ENCODE data around the gene CENPVL1.
"Not testable (repeated sequence)": the region's sequence is repeated elsewhere in the genome, so short reads cannot be mapped to it uniquely, and the experiment has no call there.

The CENPVL1 gene

DNA sequence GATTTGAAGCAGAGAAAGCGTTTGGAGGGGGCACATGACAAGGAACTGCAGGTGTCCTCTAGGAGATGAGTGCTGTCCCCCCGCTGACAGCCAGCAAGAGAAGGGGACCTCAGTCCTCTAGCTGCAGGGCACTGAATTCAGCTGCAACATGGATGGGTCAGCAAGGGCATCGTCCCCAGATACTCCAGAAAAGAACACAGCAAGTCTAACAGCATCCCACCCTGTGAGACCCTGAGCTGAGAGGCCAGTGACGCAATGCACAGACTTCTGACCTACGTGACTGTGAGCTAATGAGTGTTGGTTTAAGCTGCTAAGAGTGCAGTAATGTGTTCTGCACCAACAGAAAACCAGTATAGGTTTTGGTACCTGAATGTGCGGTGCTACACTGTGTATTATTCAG is 16.1 kb upstream of the CENPVL1 start:
- Histone ChIP-seq H3K4me3 (ENCODE audit: low read length) (no peak overlapping the region), H3K79me2 (ENCODE audit: low read length) (no peaks in the 10 kb centered on the region), H3K9me3 (ENCODE audit: insufficient read depth, low read length) (no peaks in the 10 kb centered on the region), H3K4me1 (ENCODE audit: low read length) (no peaks in the 10 kb centered on the region), H3K36me3 (replicated peaks; ENCODE audit: low read depth, low read length) (no peaks in the 10 kb centered on the region), H3K27me3 (ENCODE audit: low read depth, low read length) (no peaks in the 10 kb centered on the region), H4K20me1 (ENCODE audit: insufficient read depth, low read length) (no peaks in the 10 kb centered on the region), H3K27ac (ENCODE audit: low read length) (no peak overlapping the region), H3K9ac (ENCODE audit: low read length) (no peak overlapping the region), H3K4me2 (ENCODE audit: low read length) (no peak overlapping the region), H2AFZ (ENCODE audit: low read depth, low read length) (no peak overlapping the region)
- TF ChIP-seq CTCF (IDR thresholded peaks at IDR 0.05; ENCODE audit: low read depth, low read length) (no peak), EZH2phosphoT487 (IDR thresholded peaks at IDR 0.05; ENCODE audit: low read depth) (no peak)

DNA sequence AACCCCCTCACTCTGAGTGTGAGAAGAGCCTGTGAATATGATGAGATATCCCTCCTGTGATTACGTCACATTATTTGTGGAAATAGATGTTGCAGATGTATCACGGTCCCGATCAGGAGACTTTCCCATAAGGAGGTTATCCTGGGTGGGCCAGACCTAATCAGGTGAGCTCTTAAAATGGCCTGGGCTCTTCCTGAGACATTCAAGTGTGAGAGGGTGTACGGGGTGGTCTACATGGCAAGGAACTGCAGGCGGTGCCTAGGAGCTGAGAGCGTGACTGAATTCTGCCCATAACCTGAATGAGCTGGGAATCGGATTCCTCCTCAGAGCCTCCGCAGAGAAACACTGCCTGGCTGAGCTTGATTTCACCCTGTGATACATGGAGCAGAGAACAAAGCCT is 12.9 kb upstream of the CENPVL1 start:
- Histone ChIP-seq H2AFZ (ENCODE audit: low read depth, low read length) (no peak overlapping the region), H3K27me3 (ENCODE audit: low read depth, low read length) (no peaks in the 10 kb centered on the region), H3K79me2 (ENCODE audit: low read length) (no peaks in the 10 kb centered on the region), H3K4me1 (ENCODE audit: low read length) (no peaks in the 10 kb centered on the region), H3K4me2 (ENCODE audit: low read length) (no peak overlapping the region), H4K20me1 (ENCODE audit: insufficient read depth, low read length) (no peaks in the 10 kb centered on the region), H3K36me3 (replicated peaks; ENCODE audit: low read depth, low read length) (no peaks in the 10 kb centered on the region), H3K9me3 (ENCODE audit: insufficient read depth, low read length) (no peaks in the 10 kb centered on the region), H3K9ac (ENCODE audit: low read length) (no peak overlapping the region), H3K4me3 (ENCODE audit: low read length) (no peak overlapping the region), H3K27ac (ENCODE audit: low read length) (no peak overlapping the region)
- TF ChIP-seq EZH2phosphoT487 (IDR thresholded peaks at IDR 0.05; ENCODE audit: low read depth) (no peak), CTCF (IDR thresholded peaks at IDR 0.05; ENCODE audit: low read depth, low read length) (no peak)

- not testable (repeated sequence) for H3K9me3 ChIP-seq (ENCODE audit: insufficient read depth, low read length); H3K9ac ChIP-seq (ENCODE audit: low read length); H4K20me1 ChIP-seq (ENCODE audit: insufficient read depth, low read length); H3K4me3 ChIP-seq (ENCODE audit: low read length); H3K27ac ChIP-seq (ENCODE audit: low read length); H3K27me3 ChIP-seq (ENCODE audit: low read depth, low read length); H3K4me2 ChIP-seq (ENCODE audit: low read length); H3K4me1 ChIP-seq (ENCODE audit: low read length); H3K36me3 ChIP-seq (replicated peaks; ENCODE audit: low read depth, low read length); H2AFZ ChIP-seq (ENCODE audit: low read depth, low read length); H3K79me2 ChIP-seq (ENCODE audit: low read length)
Observed at GRCh38 chrX:51712943-51713647, 2.8 kb downstream of the CENPVL1 start.

GRCh38 chrX:51728202-51728601 is 17.9 kb downstream of the CENPVL1 start:
- no peak overlapping the region for H3K9ac ChIP-seq (ENCODE audit: low read length)
- no peaks in the 10 kb centered on the region for H3K36me3 ChIP-seq (replicated peaks; ENCODE audit: low read depth, low read length)
- no peak overlapping the region for H3K4me2 ChIP-seq (ENCODE audit: low read length)
- no peaks in the 10 kb centered on the region for H4K20me1 ChIP-seq (ENCODE audit: insufficient read depth, low read length)
- no peaks in the 10 kb centered on the region for H3K4me1 ChIP-seq (ENCODE audit: low read length)
- no peak overlapping the region for H3K4me3 ChIP-seq (ENCODE audit: low read length)
- H2AFZ ChIP-seq (ENCODE audit: low read depth, low read length): no peak overlapping the region
- no peaks in the 10 kb centered on the region for H3K27me3 ChIP-seq (ENCODE audit: low read depth, low read length)
- no peak for TF ChIP-seq CTCF (IDR thresholded peaks at IDR 0.05; ENCODE audit: low read depth, low read length)
- TF ChIP-seq EZH2phosphoT487 (IDR thresholded peaks at IDR 0.05; ENCODE audit: low read depth): no peak
- H3K79me2 ChIP-seq (ENCODE audit: low read length): no peaks in the 10 kb centered on the region
- no peak overlapping the region for H3K27ac ChIP-seq (ENCODE audit: low read length)
- no peaks in the 10 kb centered on the region for H3K9me3 ChIP-seq (ENCODE audit: insufficient read depth, low read length)

Measured in OCI-LY3 (cell line).